GM19238 (cell line): Measurements from ENCODE around the gene PYGO1.
"Not testable (repeated sequence)": the region's sequence is repeated elsewhere in the genome, so short reads cannot be mapped to it uniquely, and the experiment has no call there.

Experiments used
- DNase-seq: peaks from one replicate; pipeline ENCODE4 v3.0.0; 2011; ENCODE audit warnings: low spot score; ENCODE audit not compliant: insufficient read length

Gene PYGO1

DNA sequence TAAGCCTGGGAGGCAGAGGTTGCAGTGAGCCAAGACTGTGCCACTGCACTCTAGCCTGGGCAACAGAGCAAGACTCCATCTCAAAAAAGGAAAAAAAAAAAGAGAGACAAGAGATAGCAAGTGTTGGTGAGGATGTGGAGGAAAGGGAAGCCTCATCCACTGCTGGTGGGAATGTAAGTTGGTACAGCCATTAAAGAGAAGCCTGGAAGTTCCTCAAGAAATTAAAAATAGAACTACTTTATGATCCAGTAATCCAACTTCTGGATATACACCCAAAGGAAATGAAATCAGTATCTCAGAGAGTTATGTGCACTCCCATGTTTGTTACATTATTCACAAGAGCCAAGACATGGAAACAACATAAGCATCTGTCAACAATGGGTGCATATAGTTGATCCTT, 14.9 kb downstream of the PYGO1 start:
- DNase-seq: no peak

DNA sequence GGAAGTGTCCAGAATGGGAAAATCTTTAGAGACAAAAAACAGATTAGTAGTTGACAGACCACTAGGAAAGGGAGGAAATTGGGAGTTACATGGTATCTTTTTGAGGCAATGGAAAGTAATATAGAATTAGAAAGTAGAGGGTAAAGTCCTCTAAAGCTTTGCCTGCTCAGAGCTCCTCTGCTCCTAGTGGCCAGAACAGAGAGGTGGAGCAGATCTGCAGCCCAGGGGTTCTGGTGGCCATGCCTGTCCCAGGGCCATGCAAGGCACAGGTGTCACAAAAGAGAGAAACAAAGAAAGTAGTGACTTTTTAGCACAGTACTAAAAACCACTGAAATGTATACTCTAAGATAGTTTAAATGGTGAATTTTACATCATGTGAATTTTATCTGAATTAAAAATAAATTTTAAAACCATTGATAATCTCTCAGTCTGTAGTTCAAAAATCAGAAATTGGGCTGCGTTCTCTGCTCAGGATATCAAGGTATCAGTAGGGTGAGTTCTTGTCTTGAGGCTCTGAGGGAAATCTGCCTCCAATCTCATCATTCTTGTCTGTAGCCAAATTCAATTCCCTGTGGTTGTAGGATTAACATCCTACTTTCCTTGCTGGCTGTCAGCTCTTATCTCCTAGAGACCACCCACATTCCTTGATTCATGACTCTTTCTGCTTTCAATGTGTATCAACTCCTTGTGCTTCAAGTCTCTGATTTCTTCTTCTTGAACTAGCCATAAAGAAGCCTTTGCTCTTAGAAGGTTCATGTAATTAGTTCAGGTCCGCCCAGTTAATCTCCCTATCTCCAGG, 23.6 kb downstream of the PYGO1 start:
- no peak for DNase-seq

DNA sequence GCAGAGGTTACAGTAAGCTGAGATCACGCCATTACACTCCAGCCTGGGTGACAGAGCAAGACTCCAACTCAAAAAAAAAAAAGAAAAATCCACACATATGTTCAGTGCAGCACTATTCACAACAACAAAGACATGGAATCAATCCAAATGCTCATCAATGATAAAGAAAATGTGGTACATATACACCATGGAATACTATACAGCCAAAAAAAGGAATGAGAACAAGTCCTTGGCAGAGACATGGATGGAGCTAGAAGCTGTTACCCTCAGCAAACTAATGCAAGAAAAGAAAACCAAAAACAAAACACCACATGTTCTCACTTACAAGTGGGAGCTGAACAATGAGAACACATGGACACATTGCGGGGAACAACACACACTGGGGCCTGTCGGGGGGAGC, 25.5 kb downstream of the PYGO1 start:
- no peak for DNase-seq

DNA sequence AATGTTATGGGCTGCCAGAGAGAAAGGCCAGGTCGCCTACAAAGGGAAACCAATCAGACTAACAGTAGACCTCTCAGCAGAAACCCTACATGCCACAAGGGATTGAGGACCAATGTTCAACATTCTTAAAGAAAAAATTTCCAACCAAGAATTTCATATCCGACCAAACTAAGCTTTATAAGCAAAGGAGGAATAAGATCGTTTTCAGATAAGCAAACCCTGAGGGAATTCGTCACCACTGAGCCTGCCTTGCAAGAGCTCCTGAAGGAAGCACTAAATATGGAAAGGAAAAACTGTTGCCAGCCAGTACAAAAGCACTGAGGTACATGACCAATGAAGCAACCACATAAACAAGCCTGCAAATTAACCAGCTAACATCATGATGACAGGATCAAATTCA, 33.1 kb downstream of the PYGO1 start:
- no peak for DNase-seq

DNA sequence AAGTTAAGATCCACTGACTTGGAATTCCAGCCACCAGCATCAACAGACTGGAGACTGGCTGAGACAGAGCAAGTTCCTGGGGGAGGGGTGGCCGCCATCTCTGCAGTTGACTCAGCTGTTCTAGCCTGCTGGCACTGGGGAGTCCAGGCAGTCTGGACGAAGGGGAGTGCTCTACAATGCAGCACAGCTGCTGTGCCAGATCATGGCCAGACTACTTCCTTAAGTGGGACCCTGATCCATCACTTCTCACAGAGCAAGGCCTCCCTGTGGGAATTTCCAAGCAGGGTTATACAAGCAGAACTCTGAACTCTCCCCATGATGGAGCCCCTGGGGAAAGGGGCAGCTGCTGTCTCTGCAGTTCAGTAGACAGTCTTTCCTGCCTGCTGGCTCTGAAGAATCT, 35.2 kb downstream of the PYGO1 start:
- no peak for DNase-seq

DNA sequence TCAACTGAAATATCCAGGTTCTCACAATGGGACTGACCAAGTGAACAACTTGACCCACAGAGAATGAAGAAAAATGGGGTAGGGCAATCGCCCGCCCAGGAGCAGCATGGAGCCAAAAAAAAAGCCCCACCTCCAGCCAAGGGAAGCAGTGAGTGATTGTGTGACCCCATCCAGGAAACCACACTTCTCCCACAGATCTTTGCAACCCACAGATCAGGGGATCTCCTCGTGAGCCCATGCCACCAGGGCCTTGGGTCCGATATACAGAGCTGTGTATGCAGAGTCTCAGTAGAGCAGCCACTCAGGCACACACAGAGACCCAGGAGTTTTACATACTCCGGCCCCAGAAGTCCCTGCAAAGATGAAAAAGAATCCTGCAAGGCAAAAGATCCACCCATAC, 35.7 kb downstream of the PYGO1 start:
- DNase-seq: no peak

DNA sequence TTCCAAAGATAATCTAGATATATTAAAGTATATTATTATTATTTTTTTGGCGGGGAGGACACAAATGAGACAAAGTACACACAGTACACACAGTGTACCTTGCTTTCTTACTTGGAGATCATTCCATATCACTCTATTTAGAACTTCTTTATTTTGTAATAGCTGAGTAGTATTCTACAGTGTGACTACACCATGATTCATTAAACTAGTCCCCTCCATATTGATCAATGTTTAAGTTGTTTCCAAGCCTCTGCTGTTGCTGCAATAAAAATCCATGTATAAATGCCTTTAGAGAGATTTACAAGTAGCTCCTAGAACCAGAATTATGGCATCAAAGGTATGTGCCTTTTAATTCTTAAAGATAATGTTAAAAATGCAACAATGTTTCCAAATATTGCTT, 38.8 kb downstream of the PYGO1 start:
- no peak for DNase-seq

DNA sequence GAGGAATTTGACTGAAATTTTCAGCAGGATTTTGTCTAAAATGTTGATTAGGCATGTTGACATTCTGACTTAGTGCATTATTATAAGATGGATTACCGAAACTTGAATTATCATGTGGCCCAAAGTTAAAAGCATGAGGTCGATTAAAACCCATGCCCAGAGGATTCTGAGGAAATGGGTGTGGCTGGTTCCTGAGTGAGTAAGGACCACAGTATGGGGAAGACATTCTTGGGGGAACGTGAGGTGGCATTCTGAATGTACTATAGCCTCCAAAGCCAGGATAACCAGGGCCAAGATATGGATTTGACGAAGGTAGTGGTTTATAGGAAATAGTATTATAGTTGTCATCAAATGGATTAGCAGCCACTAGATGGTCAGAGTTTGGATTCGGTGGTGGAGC, 41.4 kb downstream of the PYGO1 start:
- DNase-seq: no peak

DNA sequence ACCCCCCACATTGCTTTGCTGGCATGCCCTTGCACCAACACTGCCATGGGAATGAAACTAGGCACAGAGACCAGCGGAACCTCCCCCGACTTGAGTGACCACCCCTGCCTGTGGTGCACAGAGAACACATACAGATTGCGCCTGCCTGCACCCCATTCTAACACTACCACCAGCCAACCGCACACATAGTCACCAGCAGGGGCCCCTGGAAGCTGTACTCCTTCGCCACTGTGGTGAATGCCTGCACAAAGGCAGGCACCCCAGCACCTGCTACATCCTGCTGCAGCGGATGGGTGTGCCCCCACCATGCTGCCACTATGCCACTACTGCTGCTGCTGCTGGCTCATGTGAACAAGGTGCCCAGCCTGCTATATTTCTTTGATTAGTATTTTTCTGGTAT, 52.7 kb downstream of the PYGO1 start:
- no peak for DNase-seq

DNA sequence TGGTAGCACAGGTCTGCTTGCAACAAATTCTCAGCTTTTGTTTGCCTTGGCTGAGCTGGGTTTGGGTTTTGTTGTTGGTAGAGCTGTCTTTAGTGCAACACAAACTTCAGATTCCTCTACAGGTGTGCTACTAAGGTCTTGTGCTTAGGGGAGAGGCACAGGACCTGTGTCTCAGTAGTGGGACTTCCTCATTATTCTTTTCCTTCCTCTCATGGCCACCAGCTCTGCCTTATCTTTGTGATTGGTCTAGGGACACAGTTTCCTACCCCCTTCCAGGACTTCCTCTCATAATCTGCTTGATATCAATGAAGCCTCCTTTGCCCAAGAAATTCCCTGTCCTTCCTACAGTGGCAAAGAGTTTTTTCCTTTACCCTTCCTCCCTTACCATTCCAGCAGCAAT, 55.2 kb downstream of the PYGO1 start:
- no peak for DNase-seq

DNA sequence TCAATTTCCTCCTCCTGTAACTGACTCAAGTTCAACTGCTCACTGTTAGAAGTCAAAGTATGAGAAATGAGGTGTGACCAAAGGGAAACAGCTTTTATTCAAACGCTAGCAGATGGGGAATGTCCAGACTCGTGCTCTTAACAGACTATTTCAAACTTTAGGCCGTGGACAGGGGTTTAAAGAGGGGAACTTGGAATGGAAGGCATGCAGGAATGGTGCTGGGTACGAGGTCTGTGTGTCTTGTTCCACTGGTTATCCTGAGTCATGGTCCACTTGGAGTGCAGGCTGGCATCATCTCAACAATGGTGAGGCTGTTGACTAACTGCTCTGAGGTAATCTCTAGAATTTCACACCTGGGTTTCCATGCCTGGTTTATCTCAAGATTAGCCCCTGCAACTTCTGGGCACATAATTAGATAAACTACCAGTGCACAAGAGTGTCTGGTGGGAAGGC, 57.3 kb downstream of the PYGO1 start:
- DNase-seq: no peak

DNA sequence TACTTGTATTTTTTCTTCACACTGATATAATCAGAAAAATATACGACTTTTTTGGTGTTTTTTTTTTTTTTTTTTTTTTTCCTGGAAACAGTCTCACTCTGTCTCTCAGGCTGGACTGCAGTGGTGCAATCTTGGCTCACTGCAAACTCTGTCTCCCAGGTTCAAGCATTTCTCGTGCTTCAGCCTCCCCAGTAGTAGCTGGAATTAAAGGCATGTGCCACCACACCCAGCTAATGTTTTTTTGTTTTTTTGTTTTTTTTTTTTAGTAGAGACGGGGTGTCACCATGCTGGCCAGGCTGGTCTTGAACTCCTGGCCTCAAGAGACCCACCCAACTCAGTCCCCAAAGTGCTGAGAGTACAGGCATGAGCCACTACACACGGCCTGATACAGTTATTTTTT, 59.3 kb downstream of the PYGO1 start:
- DNase-seq: no peak

DNA sequence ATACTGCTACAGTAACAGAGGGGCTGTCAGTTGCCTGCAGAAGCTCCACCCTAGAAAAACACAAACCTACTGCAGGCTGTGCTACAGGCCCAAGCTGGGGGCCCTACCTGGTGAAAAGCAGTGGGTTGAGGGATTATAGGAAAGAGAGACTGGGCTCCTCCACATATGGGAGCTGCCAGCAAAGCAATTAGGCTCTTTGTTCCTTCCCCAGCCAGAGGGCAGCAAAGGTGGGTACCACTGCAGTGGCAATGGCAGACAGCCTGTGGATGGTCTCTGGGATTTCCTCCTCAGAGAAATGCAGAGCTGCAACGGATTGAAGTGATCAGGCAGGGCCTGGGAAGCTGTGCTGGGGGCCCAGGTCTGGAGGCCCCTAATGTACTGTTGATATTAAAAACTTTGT, 61.0 kb downstream of the PYGO1 start:
- DNase-seq: no peak

DNA sequence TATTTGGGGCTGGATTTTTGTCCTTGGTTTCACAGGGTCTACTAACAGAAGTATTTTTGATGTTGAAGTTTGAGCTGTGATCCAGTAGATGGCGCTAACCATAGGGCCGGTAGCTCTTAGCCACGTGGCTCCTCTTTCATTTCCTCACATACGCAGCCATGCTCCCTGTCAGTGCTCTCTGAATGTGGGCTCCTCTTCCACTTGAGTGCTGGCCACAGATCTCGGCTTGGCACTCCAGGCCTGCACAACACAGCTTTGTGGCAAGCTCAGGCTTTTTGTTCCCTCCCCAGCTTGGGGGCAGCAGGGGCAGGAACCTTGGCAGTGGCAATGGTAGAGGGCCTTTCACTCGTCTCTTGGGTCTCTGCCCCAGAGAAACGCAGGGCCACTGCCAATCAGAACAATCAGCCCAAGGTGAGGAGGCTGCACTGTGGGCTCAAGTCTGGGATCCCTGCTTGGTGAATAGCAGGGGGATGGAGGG, 61.5 kb downstream of the PYGO1 start:
- no peak for DNase-seq

DNA sequence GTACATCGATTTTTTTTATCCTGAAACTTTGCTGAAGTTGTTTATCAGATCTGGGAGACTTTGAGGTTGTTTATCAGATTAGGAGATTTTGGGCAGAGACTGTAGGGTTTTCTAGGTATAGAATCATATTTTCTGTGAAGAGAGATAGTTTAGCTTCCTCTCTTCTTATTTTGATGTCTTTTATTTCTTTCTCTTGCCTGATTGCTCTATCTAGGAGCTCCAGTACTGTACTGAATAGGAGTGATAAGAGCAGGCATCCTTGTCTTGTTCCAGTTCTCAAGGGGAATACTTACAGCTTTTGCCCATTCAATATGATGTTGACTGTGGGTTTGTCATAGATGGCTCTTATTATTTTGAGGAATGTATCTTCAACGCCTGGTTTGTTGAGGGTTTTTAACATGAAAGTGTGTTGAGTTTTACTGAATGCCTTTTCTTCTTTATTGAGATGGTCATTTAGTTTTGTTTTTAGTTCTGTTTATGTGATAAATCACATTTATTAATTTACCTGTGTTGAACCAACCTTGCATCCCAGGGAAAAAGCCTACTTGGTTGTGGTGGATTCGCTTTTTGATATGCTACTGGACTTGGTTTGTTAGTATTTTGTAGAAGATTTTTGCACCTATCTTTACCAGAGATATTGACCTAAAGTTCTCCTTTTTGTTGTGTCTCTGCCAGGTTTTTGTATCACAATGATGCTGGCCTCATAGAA, 65.2 kb downstream of the PYGO1 start:
- DNase-seq: no peak

DNA sequence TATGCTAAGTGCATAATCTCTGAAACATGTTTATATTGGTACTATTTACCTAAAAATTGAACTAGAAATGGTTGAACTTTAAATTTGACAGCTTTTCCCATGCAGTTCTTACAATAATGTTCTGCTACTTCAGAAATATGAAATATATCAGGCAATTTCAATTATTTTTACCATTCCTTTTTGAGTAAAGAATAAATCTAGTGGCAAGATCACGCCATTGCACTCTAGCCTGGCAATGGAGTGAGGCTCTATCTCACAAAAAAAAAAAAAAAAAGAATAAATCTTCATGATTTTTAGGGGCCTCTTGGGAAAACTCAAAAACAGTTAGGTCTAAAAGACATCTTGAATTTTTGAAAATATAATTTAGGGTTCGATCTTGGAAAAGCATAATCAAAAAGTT, 69.5 kb downstream of the PYGO1 start:
- DNase-seq: no peak

DNA sequence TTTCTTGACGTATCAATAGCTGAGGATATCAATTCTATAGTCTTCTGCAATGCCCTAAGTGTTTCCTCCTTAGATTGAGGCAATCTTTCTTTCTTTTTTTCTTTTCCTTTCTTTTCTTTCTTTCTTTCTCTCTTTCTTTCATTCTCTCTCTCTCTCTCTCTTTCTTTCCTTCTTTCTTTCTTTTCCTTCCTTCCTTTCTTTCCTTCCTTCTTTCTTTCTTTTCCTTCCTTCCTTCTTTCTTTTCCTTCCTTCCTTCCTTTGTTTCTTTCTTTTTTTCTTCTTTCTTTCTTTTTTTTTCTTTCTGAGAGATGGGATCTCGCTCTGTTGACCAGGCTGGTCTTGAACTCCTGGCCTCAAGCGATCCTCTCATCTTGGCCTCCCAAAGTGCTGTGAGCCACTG, 70.1 kb downstream of the PYGO1 start:
- DNase-seq: no peak

DNA sequence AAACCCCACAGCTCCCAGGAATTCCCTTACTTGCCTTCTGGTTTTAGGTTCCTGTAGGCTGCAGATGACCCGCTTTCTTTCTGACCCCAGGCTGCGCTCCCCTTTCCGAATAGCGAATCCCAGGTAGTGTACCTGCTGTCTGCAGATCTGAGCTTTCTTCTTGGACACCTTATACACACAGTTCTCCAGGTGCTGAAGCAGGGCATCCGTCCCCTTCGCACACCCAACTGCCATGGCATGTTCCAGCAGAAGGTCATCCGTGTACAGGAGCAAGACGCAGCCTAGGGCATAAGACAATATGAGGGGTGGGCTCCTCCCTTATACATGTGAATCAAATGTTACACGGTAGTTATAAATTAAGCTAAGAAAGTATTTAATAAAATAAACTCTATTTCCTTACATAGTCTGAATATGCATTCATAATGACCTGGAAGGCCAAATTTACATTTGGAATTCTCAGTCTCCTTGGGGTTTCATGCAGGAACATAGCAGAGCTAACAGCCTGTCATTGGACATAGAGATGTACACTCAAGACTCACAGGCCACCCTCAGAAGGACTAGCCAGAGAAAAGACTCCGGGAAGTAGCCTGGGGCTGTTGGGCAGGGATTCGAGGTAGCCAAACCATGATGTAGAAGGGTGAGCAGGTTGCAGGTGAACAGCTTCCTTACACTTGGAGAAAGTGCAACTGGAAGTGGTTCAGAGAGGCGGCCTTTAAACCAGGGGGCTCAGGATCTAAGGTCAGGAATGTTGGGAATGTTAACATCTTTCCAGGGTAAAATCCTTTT, 72.0 kb downstream of the PYGO1 start:
- DNase-seq: no peak

DNA sequence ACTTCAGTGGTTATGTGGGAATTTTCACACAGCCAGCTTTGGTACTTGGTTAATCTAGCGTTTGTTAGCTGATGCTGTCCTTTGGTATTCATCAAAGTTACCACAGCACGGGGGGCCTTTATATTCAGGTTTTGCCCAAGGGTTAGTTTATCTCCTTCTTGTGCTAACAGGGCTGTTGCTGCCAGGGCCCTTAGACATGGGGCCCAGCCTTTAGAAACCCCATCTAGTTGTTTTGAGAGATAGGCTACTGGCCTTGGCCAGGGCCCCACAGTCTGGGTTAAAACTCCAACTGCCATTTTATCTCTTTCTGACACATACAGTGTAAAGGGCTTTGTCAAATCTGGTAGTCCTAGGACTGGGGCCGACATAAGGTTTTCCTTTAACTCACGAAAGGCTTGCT, 72.7 kb downstream of the PYGO1 start:
- no peak for DNase-seq

DNA sequence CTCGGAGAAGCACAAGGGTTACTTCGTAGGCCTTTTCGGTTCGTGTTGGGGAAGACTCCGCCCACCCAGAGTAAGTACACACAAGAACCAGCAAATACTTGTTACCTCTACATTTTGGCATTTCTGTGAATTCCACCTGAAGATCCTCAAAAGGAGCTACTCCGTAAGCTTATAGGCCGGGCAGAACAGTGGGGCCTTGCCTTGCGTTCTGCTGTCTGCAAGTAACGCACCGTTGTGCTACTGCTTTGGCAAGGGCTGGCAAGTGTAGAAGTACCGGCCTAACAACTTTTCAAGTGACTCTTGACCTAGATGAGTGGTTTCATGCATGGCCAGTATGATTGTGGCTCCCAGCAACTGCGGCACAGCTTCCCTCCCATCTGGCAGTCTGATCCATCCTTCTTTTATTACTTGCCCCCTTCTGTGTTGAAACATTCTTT, 73.7 kb downstream of the PYGO1 start:
- no peak for DNase-seq

DNA sequence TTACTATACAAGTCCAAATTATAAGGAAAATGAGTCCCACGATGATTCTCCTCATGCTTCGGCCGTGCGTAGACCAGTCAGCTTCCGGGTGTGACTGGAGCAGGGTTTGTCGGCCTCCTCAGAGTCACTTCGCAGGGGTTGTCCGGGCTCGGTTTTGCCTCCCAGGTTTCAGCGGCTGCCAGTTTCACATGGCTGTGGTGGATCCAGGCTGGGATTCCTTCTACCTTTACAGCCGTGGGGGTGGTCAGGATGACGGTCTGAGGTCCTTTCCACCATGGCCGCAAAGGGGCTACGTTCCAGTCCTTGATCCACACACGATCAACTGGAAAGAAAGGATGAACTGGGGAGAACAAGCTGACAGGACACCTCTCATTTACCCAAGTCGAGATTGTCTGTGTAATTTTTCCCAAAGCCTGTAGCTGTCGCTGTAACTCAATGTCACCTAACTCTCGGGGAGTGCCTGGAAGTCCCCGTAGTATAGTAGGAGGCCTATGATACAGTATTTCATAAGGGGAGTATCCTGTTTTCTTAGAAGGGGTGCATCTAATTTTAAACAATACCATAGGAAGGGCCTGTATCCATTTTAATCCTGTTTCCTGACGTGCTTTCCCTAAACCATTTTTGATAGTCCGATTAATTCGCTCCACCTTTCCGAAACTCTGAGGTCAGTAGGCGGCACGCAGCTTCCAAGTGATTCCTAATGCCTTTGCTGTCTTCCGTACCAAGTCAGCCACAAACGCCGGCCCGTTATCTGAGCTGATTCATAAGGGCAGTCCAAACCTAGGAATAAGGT, 74.3 kb downstream of the PYGO1 start:
- DNase-seq: not testable (repeated sequence)
